Left hindlimb (tissue), 1 donor: ENCODE data around the gene TBX5.

Experiments
- DNase-seq: peaks from one replicate; pipeline ENCODE4 v3.0.0-alpha.2; 2018

Gene TBX5

DNA sequence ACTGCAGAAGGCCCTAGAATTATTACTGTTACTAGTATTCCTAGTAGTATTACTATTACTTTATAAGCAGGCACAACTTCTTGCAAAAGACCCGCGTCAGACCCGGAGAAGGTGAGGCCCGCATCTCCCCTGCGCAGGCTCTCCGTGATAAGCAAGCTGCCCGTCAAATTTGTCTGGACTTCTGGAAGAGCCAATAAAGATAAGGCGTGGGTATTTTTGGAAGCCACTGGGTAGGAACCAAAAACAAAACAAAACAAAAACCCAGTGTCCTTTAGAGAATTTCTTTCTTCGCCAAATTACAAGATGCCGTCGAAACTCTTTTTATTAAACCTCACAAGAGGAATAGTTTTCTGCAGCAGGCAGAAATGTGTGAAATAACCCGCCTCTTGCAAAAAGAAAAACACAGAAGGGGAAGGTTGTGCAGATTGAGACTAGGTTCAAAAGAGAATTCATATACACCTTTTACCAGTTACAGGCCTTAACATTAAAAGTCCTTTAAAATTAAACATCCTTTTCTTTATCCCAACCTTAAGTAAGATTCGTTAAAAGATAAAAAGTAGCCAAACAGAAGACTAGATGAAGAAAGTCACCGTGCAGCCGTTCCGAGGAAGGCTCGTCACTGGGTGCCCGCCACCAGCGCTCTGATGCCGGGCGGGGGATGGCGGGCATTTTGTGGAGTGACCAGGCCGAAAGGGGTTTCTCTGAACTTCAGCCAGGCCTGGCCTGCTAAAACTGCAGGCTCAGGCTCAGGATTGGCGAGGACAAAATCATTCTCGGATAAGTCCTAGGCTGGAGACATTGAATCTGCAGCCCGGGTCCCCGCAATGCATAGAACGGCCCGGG, 1.6 kb downstream of the TBX5 start:
- no peak for DNase-seq

DNA sequence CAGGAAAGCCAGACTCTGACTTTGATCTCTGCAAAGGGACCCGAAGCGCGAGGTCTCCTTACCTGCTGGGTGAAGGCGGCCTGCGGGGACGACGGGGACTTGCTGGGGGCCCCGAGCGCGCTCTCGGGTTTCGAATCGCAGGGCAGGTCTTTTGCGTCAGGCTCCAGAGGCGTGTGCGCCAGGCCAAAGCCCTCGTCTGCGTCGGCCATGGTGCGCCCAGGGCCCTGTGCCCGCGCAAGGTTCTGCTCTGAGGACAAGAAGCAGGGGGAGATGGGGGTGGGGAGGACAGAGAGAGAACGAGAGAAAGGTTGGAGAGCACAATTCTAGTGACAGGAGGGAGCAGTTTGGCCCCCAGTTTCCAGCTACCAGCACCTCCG, 2.3 kb downstream of the TBX5 start:
- no peak for DNase-seq

DNA sequence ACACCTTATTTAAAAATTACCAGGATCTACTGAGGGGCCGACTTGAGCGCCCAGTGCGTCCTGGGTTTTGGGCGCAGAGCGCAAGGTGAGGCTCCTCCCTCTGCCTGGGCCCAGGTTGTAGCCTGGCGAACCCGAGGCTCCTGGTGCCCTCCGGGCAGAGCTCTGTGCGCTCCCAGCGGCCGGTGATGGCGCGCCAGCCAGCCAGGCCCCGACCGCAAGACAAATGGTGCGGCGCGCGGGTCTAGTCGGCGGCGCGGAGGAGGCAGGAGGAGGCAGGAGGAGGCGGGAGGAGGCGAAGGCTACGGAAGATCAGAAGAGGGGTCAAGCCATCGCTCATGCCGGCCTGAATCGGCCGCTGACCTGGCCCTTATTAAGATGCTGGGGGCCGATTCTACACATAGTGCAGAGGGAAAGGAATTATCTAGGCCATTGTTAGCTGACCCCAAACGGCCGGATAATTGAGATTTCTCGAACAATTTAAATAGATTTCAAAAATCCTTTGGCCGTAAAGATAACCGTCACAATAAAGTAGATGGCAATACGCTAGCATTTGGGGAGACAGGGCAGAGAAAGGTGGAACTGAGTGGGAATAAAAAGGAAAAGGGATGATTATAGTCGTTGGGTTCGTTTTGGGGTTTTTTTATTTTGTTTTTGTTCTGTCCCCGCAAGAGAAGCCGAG, 2.8 kb downstream of the TBX5 start:
- no peak for DNase-seq

DNA sequence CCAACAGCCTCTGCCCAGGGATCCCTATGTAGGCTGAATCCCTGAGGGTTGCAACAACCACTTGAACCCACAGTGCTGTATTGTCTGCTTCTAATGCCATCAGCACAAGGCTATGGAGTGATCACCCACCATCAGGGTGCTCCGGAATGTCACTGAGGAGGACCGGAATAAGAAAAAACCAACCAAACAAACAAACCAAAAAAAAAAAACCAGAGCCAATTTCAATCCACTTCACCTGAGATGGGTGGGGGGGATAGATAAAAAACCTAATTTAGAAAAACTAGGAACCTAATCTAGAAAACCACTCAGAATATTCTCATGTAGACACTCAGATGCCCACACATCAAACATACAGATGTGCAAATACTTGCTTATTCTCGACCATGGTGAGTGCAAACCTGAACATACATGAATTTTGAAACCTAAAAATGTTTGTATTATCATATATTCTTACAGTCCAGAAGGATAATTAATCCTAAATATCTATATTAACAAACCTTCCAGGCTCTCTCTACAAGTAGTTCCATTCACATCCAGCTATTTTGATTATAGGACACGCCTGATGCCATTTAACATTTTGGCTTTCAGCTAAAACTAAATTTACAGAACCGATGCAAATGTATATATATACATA, 3.7 kb downstream of the TBX5 start:
- no peak for DNase-seq

DNA sequence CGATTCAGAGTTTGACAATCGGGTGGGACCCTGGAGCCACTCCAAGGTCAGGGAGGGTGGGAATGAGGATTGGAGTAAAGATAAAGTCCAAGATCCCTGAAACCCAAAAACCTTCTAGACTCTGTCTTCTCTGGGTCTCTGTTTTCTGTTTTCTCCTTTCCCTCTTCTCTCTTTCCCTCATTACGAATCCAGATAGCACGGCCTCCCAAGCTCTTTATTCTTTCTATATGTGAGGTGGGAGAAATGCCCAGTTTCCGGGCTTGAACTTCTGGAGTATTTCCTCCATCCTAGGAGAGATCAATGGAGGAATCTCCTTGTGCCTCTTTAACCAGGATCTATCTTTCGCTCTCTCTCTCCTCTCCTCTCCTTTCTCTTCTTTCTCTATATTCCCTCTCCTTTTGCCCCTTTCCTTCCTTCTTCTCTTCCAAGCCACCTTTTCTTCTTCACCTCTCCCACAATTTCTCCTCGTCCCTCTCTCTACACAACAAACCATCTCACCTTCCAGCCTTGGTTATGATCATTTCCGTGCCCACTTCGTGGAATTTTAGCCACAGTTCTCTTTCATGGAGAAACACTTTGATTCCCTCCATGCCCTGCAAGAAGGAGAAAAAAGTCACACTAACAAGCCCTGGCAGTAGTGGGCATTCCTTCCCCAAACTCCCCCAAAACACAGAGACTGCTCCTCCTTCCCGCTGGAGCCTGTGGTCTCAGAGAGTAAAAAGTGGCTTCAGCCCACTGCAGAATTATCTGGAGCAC, 4.4 kb downstream of the TBX5 start:
- no peak for DNase-seq

DNA sequence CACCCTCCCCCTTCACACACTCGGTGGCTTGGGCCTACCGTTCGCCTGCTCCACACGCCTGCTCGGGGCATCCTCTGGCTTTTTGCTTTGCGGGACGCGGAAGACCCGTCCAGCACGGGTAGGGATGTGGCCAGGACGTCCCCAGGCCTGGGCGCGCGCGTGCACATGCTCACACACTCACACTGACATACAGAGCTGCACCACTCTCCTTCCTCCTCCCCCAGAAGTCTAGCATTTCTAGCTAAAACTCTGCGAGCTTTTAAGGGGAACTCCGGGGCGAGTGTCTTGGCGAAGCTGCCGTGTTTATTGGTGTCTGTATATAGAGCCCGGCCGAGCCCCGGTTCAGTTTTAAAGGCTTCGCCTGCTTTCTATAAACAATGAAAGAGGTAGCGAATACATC, 5.0 kb downstream of the TBX5 start:
- DNase-seq, result peak; percentile 77

DNA sequence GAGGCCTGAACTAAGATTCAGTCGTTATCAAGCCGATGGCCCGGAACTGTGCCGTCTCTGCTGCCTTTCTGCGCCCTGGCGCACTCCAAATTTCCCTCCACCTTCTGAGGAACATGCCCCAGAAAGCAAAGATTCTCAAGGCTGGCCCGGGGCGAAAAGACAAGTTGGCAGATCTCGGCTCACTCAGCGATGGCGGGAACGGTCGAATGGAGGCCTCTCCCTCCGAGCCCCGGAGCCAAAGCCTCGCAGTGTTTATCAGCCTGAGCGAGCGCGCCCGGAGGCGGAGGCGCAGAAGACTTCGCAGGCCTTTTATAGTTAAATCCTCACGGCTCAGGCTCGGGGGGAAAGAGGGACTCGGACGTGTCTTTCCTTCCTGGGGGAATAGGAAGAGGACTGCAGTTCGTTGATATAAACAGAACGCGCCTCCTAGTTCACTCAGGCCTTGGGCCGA, 5.6 kb downstream of the TBX5 start:
- no peak for DNase-seq

DNA sequence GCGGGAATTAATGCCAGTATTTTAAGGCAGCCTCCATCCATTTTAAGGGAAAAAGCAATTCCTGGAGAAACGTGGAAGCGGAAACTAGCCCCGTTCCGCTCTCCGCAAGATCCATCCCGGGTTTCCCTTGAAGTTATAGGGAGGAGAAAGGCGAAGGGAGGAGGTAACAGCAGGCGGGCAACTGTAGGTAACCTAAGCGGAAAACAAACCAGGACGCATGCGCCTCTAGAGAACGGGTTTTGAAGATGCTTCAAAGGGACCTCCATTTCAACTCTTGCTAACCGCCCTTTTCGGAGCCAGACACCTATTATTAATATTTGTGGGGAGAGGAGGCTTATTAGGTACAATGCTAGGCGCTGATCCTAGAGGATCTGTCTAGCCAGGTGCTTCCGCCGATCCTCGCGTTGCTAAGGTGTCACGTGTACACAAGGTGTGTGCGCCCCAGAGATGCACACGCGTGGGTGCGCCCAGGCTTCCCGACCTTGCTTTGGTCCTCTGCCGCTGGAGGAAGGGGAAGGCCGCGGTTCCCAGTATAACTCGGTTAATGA, 6.2 kb downstream of the TBX5 start:
- no peak for DNase-seq

DNA sequence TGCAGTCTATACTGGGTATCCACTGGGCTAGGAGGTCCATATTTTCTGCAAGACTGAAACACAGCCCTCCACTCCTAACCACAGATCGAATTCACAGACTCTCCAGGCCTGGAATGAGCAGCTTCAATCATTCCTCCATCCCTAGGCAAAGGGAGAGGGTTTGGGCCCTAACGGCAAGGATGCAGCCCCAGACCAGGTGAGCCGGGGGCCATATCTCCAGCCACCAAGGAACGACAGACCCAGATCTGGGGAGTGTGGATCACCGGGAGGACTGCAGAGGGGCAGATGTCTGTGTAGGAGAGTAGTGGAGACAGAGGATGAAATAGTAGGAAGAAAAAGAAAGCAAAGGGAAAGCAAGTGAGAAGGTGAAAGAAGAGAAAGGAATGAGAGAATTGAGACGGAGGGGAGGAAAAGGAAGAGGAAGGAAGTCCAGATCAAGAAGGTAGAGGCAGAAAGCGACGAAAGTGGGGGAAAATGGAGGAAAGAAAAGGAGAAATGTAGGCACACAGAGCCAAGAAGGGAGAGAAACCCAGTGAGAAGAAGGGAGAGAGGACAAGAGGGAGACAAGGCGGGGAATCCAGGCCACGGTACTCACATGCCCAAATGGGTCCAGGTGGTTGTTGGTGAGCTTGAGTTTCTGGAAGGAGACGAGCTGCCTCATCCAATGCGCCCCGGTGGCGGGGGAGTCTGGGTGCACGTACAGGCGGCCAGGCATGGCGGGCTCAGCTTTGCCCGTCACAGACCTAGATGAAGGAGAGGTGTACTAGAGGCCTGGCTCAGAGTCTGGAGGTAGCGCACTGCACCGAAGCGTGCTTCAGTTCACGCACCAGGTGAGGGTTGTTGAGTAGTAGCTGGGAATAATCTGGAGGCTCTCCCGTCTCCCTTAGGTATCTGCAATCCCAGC, 7.7 kb downstream of the TBX5 start:
- no peak for DNase-seq

DNA sequence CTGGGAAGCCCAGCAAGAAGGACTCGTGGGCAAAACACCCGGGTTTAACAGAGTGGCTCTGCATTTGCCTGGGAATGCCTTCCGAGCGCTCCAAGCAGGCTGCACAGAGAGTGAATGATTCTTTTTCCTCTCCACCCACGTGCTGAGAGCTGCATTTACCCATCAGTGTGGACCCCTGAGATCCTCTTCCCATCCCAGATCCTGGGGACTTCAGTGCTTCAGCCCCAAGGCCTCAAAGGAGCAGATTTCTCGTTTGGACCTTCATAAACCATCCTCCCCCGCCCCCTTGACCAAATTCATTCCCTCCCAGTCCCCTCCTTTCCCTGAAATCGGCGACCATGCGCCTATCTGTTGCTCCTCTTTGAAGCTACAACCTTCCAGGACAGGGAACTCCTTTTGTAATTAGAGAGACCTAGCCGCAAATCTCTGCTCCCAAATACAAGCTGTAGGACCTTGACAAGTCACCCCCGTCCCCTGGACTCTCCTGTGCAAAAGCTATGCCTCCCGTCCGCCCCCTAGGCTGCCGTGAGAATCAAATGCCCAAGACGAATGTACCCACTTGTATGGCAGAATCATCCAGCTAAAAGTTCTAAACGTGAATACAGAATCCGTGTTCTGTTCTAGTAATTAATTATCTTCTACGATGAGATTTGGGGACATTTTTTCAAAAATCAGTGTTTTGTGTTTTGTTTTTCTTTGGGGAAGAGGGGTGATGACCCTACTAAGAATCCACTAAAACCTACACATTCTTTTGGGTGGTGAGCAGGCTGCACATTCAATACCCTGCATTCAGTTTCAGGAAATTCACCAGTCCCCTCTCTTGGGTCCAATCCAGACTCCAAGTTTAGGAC, 8.8 kb downstream of the TBX5 start:
- no peak for DNase-seq

DNA sequence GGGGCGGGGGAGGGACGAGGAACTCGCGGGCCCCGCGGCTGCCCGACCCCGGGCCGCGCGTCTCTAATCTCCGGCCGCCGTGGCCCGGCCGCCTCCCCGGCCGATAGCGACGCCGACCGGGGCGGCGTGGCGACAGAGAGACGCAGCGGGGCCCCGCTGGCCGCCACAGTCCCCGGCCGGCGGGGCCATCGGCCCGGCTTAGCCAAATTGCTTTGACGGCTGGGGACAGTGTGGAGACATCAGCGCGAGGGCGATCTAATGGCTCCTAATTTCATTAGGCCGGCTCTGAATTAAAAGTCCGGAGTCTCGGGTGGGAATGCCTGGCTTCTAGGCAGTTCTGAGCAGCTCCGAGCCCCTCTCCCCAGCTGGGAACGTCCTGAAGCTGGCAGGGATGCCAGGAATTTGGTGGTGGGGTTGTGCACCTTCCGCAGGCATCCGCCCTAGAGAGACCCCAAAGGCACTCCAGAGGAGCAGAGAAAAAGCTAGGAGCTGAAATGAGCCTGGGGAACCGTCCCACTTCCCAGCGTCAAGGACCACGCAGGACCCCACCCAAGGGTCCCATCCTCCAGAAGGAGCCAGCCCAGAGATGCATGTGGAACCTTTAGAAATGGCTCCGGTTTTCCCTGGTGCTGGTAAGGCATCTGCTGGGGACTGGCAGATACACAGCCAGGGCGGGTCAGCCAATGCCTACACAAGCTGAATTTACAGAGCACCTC, 9.6 kb downstream of the TBX5 start:
- DNase-seq, result no peak

DNA sequence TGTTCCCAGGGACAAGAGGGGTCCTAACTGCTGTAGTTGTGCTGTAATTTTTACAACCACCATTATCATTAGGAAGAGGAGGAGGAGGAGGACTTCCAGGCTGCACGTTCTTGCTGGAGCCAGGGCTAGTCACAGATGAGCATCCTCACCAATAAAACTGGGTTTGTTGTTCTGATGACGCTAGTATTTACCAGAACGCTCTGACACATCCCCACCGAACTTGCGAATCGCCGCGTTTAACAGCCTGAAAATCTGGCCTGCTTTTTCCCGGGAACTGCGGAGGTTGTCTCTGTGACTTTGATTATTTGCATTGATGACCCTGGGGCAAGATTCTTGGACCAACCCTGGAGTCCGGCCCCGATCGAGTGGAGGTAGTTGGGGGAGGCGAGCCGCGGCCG, 10.2 kb downstream of the TBX5 start:
- DNase-seq, result no peak

DNA sequence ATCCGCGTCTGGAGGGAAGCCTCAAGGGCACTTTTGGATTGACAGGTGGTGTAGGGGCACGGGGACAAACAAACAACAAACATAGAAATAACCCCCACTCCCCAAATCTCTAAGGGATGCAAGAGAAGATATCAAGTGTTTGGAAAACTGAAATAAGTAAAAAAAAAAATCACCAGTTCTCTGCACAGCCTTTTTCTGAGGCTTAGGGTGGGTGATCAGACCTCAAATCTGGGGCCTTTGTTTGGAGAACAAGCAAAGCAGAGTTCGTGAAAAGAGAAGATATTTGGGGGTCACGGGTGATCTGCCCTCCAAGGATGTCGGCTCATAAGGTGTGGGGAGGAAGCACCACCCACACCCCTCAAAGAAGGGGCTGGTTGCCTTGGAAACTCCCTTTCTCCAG, 10.7 kb downstream of the TBX5 start:
- DNase-seq, result no peak

DNA sequence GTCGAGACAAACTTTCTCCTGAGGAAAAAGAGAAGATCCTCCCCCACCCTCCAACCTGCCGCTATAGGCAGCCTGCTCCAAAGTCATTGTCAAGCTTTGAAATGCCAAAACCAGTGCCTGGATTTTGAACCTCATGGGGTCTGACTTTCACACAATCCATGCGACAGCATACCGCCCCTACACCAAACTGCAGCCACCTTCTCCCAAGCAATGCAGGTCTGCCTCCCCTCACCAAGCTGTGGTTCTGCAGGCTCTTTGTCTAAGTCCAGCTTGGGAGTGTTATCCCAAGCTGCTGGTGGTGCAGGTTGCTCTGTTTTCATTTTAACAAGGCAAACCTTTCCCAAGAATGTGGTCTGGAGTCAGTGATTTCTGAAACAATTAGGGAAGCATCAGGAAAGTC, 12.4 kb downstream of the TBX5 start:
- DNase-seq, result no peak

DNA sequence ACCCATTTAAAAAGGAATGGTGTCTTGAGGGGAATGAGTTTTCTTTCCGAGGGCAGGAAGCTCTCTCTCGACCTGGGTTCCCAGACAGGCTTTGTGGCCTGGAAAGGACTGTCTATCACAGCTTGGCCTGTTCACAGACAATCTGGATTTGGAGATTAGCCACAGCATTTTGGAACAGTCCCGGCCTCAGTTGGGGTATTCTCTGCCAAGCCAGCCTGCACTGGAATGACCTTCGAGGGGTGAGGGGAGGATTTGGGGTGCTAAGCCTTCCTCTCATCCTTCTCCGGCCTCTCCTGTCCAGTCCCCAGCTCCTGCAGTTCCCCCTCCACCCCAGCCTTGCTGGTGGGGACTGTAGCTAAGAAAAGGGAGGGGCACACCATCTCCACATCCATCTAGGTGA, 13.0 kb downstream of the TBX5 start:
- DNase-seq, result no peak

DNA sequence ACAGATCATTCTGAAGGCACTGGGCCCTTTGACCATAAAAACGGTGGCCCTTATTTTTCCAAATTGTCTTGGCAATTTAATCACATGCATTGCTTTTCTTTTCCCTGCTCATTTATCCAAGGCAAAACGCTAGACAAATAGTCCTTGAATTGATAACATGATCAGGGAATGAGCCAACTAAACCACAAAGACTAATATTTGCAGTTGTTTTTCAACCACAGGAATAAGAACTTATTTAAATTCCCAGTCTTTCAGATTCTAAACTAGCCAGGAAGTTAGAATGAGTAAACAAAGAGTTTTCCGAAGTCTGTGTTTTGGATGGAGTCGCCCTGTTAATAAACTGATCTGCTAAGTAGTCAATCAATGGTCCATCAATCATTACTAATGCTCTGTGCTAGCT, 14.9 kb downstream of the TBX5 start:
- DNase-seq, result no peak

DNA sequence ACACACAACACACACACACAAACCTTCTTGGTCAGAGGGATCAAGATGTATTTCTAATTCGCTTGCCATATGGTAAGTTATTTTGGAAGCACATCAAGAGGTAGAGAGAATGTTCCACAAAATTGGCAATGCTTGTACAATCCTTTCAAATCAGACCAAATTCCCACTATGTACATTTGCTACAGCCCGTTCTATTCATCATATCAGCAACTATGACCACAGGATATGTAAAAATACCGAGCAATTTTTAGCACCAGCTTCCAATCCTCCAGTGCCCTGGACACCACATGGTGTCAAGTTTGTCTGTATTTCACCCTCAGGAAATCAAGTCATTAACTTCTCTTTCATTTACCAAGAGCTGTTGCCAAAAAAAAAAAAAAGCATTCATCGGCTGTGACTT, 21.2 kb downstream of the TBX5 start:
- DNase-seq, result no peak

DNA sequence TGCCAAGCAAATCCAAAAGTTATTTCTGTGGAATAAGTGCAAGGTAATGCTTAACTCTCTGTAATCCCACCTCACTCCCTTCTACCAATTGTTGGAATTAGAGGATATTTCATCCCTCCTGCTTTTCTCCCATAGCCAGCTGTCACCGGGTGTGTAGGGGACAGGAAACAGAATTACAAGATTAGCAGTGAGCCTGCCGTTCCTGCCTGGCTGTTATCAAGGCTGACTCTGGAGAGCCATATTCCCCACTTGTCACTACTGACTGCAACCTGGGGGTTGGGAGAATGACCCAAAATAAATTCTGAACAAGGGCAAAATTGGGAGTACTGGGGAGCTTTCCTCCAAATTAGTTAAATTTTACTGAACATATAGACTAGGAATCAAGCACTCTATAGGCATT, 24.8 kb downstream of the TBX5 start:
- DNase-seq, result no peak

DNA sequence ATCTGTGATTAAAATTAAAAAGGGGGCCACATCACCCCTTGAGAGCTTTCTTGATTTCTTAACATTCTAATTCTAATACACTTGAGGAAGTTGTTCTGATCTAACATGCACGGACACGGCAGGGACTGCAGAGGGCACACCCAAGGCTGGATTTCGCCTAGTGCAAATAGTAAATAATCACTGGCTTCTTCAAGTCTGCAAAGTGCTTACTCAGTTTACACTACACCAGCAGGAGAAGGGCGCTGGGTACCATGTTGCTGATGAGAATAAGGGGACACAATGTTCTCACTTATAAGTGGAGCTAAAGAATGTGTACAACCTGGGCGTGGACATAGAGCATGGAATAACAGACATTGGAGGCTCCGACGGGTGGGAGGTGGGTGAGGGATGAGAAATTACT, 34.2 kb downstream of the TBX5 start:
- no peak for DNase-seq

DNA sequence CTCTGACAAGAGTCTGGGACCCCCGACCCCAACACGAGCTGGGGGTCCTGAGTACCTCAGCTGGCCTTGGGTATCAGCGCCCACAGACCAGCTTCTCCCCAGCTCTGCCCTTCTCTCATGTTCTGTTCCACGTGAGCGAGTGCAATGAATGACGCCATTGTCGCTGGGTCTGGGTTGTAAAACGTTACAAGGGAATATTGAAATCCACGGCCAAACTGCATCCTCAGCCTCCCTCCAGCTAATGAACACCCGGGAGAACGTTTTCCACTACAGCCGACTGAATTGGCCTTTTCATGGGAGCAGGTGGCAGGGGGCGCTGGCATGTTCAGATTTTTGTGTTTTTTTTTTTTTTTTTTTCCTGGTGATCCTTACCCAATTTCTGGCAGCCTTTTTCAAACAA, 34.7 kb downstream of the TBX5 start:
- DNase-seq, result no peak
